IgD-negative memory B cell (primary cell): ENCODE data around the gene ARPP21. TPM values are rescaled to one million over a fixed set of nuclear protein-coding genes. Genes with fewer than 3 reads are reported as not detected.

Experiments used
- H3K27ac Mint-ChIP-seq, 3 donors: one replicate each; pipeline ENCODE4 v1.8.0; 2020 to 2022; ENCODE audit warnings: mild to moderate bottlenecking in 3 of 3, mixed read lengths in 3 of 3, moderate library complexity in 1 of 3
- H3K27me3 Mint-ChIP-seq: one replicate; pipeline ENCODE4 v1.8.0; 2021; ENCODE audit warnings: mixed read lengths
- H3K36me3 Mint-ChIP-seq: one replicate; pipeline ENCODE4 v1.8.0; 2020; ENCODE audit warnings: mild to moderate bottlenecking, mixed read lengths
- H3K4me1 Mint-ChIP-seq, 3 donors: one replicate each; pipeline ENCODE4 v1.8.0; 2020 to 2022; ENCODE audit warnings: mixed read lengths in 3 of 3, mild to moderate bottlenecking in 1 of 3
- H3K4me3 Mint-ChIP-seq, 4 donors: one replicate each; pipeline ENCODE4 v1.8.0; 2020 to 2022; ENCODE audit warnings: mild to moderate bottlenecking in 4 of 4, mixed read lengths in 4 of 4, moderate library complexity in 3 of 4
- H3K9me3 Mint-ChIP-seq, 3 donors: one replicate each; pipeline ENCODE4 v1.8.0; 2020 to 2021; ENCODE audit warnings: mixed read lengths in 3 of 3, mild to moderate bottlenecking in 1 of 3
- polyA plus RNA-seq: library from polyadenylated mRNA; unstranded; fragments of 300-500 nt; fragmentation: Illumina TruSeq; gene quantifications from one replicate; pipeline ENCODE4 v1.2.3, GENCODE V29; 2021

The ARPP21 gene
- polyA plus RNA-seq, 1 donor from 2014 or later = not detected

- Mint-ChIP-seq H3K4me1 (peaks cover 0 to 2% (median 0%) of the 10 kb centered on the region in 3 donors), H3K9me3 (no peaks in the 10 kb centered on the region), H3K27me3 (no peaks in the 10 kb centered on the region), H3K4me3 (no peak overlapping the region), H3K27ac (no peak overlapping the region), H3K36me3 (no peaks in the 10 kb centered on the region)
Measured at GRCh38 chr3:35678643-35679161, 39.4 kb downstream of the ARPP21 start.

GRCh38 chr3:35679409-35680080, 40.2 kb downstream of the ARPP21 start:
- H3K27me3 Mint-ChIP-seq = no peaks in the 10 kb centered on the region

GRCh38 chr3:35680866-35681650, 41.7 kb downstream of the ARPP21 start:
- no peak overlapping the region for H3K27ac Mint-ChIP-seq
- H3K9me3 Mint-ChIP-seq = no peaks in the 10 kb centered on the region
- no peaks in the 10 kb centered on the region for H3K27me3 Mint-ChIP-seq
- no peak overlapping the region for H3K4me3 Mint-ChIP-seq
- peaks cover 0 to 2% (median 0%) of the 10 kb centered on the region in 3 donors for H3K4me1 Mint-ChIP-seq
- H3K36me3 Mint-ChIP-seq = no peaks in the 10 kb centered on the region

More at GRCh38 chr3:35679409-35680080, 40.2 kb downstream of the ARPP21 start:
- no peak overlapping the region for H3K4me3 Mint-ChIP-seq
- no peaks in the 10 kb centered on the region for H3K9me3 Mint-ChIP-seq
- no peaks in the 10 kb centered on the region for H3K36me3 Mint-ChIP-seq
- H3K27ac Mint-ChIP-seq = no peak overlapping the region
- peaks cover 0 to 2% (median 0%) of the 10 kb centered on the region in 3 donors for H3K4me1 Mint-ChIP-seq

- H3K4me3 Mint-ChIP-seq = no peak overlapping the region
- no peaks in the 10 kb centered on the region for H3K27me3 Mint-ChIP-seq
- H3K4me1 Mint-ChIP-seq = peaks cover 0 to 2% (median 0%) of the 10 kb centered on the region in 3 donors
- no peaks in the 10 kb centered on the region for H3K36me3 Mint-ChIP-seq
- no peak overlapping the region for H3K27ac Mint-ChIP-seq
- H3K9me3 Mint-ChIP-seq = no peaks in the 10 kb centered on the region
Measured at GRCh38 chr3:35685153-35685552, 45.8 kb downstream of the ARPP21 start.

- no peaks in the 10 kb centered on the region for H3K4me1 Mint-ChIP-seq
- no peak overlapping the region for H3K4me3 Mint-ChIP-seq
- H3K36me3 Mint-ChIP-seq = no peaks in the 10 kb centered on the region
- peaks cover 0 to 4% (median 0%) of the 10 kb centered on the region in 3 donors for H3K9me3 Mint-ChIP-seq
- H3K27ac Mint-ChIP-seq = no peak overlapping the region
- no peaks in the 10 kb centered on the region for H3K27me3 Mint-ChIP-seq
Measured at GRCh38 chr3:35688826-35689225, 49.5 kb downstream of the ARPP21 start.

- H3K27ac Mint-ChIP-seq = no peak overlapping the region
- no peak overlapping the region for H3K4me3 Mint-ChIP-seq
- no peaks in the 10 kb centered on the region for H3K4me1 Mint-ChIP-seq
- H3K27me3 Mint-ChIP-seq = no peaks in the 10 kb centered on the region
- no peaks in the 10 kb centered on the region for H3K36me3 Mint-ChIP-seq
- peaks cover 0 to 4% (median 0%) of the 10 kb centered on the region in 3 donors for H3K9me3 Mint-ChIP-seq
Measured at GRCh38 chr3:35690271-35690670, 50.9 kb downstream of the ARPP21 start.

GRCh38 chr3:35705904-35706303, 66.6 kb downstream of the ARPP21 start:
- Mint-ChIP-seq H3K4me1 (no peaks in the 10 kb centered on the region), H3K36me3 (no peaks in the 10 kb centered on the region), H3K27me3 (no peaks in the 10 kb centered on the region), H3K9me3 (no peaks in the 10 kb centered on the region), H3K4me3 (no peak overlapping the region), H3K27ac (no peak overlapping the region)

GRCh38 chr3:35707904-35708303, 68.6 kb downstream of the ARPP21 start:
- H3K4me1 Mint-ChIP-seq = no peaks in the 10 kb centered on the region
- no peak overlapping the region for H3K27ac Mint-ChIP-seq
- no peaks in the 10 kb centered on the region for H3K27me3 Mint-ChIP-seq

GRCh38 chr3:35708394-35709271, 69.3 kb downstream of the ARPP21 start:
- H3K4me1 Mint-ChIP-seq = no peaks in the 10 kb centered on the region
- H3K4me3 Mint-ChIP-seq = no peak overlapping the region
- H3K36me3 Mint-ChIP-seq = no peaks in the 10 kb centered on the region
- H3K9me3 Mint-ChIP-seq = peaks cover 0 to 1% (median 0%) of the 10 kb centered on the region in 3 donors
- no peak overlapping the region for H3K27ac Mint-ChIP-seq
- H3K27me3 Mint-ChIP-seq = no peaks in the 10 kb centered on the region

More at GRCh38 chr3:35707904-35708303, 68.6 kb downstream of the ARPP21 start:
- Mint-ChIP-seq H3K4me3 (no peak overlapping the region), H3K36me3 (no peaks in the 10 kb centered on the region), H3K9me3 (no peaks in the 10 kb centered on the region)

- Mint-ChIP-seq H3K9me3 (peaks cover 0 to 4% (median 0%) of the 10 kb centered on the region in 3 donors), H3K27me3 (no peaks in the 10 kb centered on the region), H3K27ac (no peak overlapping the region), H3K4me3 (no peak overlapping the region), H3K4me1 (no peaks in the 10 kb centered on the region), H3K36me3 (no peaks in the 10 kb centered on the region)
Measured at GRCh38 chr3:35709691-35710090, 70.4 kb downstream of the ARPP21 start.

GRCh38 chr3:35710554-35710953, 71.2 kb downstream of the ARPP21 start:
- Mint-ChIP-seq H3K36me3 (no peaks in the 10 kb centered on the region), H3K27me3 (no peaks in the 10 kb centered on the region), H3K4me1 (no peaks in the 10 kb centered on the region), H3K9me3 (peaks cover 0 to 4% (median 0%) of the 10 kb centered on the region in 3 donors), H3K4me3 (no peak overlapping the region), H3K27ac (no peak overlapping the region)

GRCh38 chr3:35718921-35719320, 79.6 kb downstream of the ARPP21 start:
- Mint-ChIP-seq H3K4me3 (no peak overlapping the region), H3K27me3 (no peaks in the 10 kb centered on the region), H3K9me3 (peaks cover 0 to under 1% (median 0%) of the 10 kb centered on the region in 3 donors), H3K27ac (no peak overlapping the region), H3K36me3 (no peaks in the 10 kb centered on the region), H3K4me1 (no peaks in the 10 kb centered on the region)

GRCh38 chr3:35721628-35722027, 82.3 kb downstream of the ARPP21 start:
- Mint-ChIP-seq H3K4me3 (no peak overlapping the region), H3K27ac (no peak overlapping the region), H3K27me3 (no peaks in the 10 kb centered on the region), H3K36me3 (no peaks in the 10 kb centered on the region), H3K9me3 (no peaks in the 10 kb centered on the region), H3K4me1 (no peaks in the 10 kb centered on the region)

GRCh38 chr3:35722902-35723301, 83.6 kb downstream of the ARPP21 start:
- Mint-ChIP-seq H3K9me3 (peaks cover 0 to 2% (median 0%) of the 10 kb centered on the region in 3 donors), H3K27me3 (no peaks in the 10 kb centered on the region), H3K4me3 (no peak overlapping the region), H3K36me3 (no peaks in the 10 kb centered on the region), H3K4me1 (no peaks in the 10 kb centered on the region), H3K27ac (no peak overlapping the region)
